GM12878 (cell line): ENCODE data around the gene SLC12A5. TPM values are rescaled to one million over a fixed set of nuclear protein-coding genes. Genes with fewer than 3 reads are reported as not detected.

Experiments
- ATAC-seq: fragments of 200-7000 bp; cut with Tn5 transposase; 3 replicates; pipeline ENCODE4 v1.9.1; 2020; ENCODE audit warnings: mild to moderate bottlenecking, moderate library complexity
- BruUV-seq: library from RNA; stranded (reverse); fragments of 400-500 nt; replicated peaks from 2 replicates; lab custom pipeline; 2021; lab: Mats Ljungman, UMichigan
- CTCF ChIA-PET: fragments of 300-600 bp; sonication (Branson Sonifier 250); formaldehyde crosslinking; extraction: SDS; loops from one replicate; lab custom pipeline; 2021; ENCODE audit warnings: inconsistent platforms; lab: Yijun Ruan, JAX
- POLR2A ChIA-PET: fragments of 350-600 bp; formaldehyde crosslinking; extraction: SDS; loops from one replicate; lab custom pipeline; 2021; ENCODE audit warnings: inconsistent platforms; lab: Charles Lee
- RAD21 ChIA-PET: fragments of 300-600 bp; sonication (Branson Sonifier 250); formaldehyde crosslinking; loops from one replicate; lab custom pipeline; 2023; ENCODE audit warnings: antibody characterized with exemption; ENCODE audit not compliant: unreplicated experiment; lab: Charles Lee
- SMC1A ChIA-PET: fragments of 300-600 bp; sonication (Branson Sonifier 250); formaldehyde crosslinking; loops from one replicate; lab custom pipeline; 2023; ENCODE audit not compliant: unreplicated experiment, uncharacterized antibody; lab: Charles Lee
- DNase-seq: peaks from one replicate; pipeline ENCODE4 v3.0.0-alpha.2; 2011; ENCODE audit warnings: low read depth, low spot score
- FAIRE-seq: peaks from 3 replicates; lab custom pipeline; 2011; peaks lifted over from hg19 to GRCh38; lab: Jason Lieb, UNC
- H2AFZ ChIP-seq: 2 replicates; pipeline ENCODE4 v1.6.0; 2011; ENCODE audit warnings: low read depth, low read length, control low read depth; ENCODE audit not compliant: control insufficient read depth
- H3K27ac ChIP-seq: 2 replicates; pipeline ENCODE4 v1.5.1; 2011; ENCODE audit warnings: control low read depth; ENCODE audit not compliant: control insufficient read depth, insufficient read depth
- H3K27me3 ChIP-seq, 2 experiments: replicated peaks in 1 of 2; 2 replicates each; pipeline versions ENCODE4 v1.6.0 to v1.6.1; 2011; ENCODE audit warnings: low read length in 1 of 2; ENCODE audit not compliant: control insufficient read depth in 2 of 2, insufficient read depth in 2 of 2
- H3K36me3 ChIP-seq, 2 experiments: 2 replicates each; pipeline ENCODE4 v1.5.1; 2011; ENCODE audit warnings: low read length in 1 of 2; ENCODE audit not compliant: control insufficient read depth in 2 of 2, insufficient read depth in 2 of 2
- H3K4me1 ChIP-seq: 2 replicates; pipeline ENCODE4 v1.6.1; 2011; ENCODE audit warnings: mild to moderate bottlenecking, low read length, moderate library complexity, mixed read lengths; ENCODE audit not compliant: control insufficient read depth, insufficient read depth
- H3K4me2 ChIP-seq: 2 replicates; pipeline ENCODE4 v1.6.0; 2011; ENCODE audit warnings: control low read depth; ENCODE audit not compliant: control insufficient read depth, insufficient read depth
- H3K4me3 ChIP-seq: fragments of 200-600 bp; sonication (generic); 2 replicates; pipeline ENCODE4 v1.5.1; 2016
- H3K79me2 ChIP-seq: 2 replicates; pipeline ENCODE4 v1.6.0; 2011; ENCODE audit warnings: low read length; ENCODE audit not compliant: control insufficient read depth, insufficient read depth
- H3K9ac ChIP-seq: 2 replicates; pipeline ENCODE4 v1.8.0; 2011; ENCODE audit warnings: low read length, control low read depth, mixed read lengths; ENCODE audit not compliant: control insufficient read depth, insufficient read depth
- H3K9me3 ChIP-seq: replicated peaks from 3 replicates; pipeline ENCODE4 v1.5.1; 2011; ENCODE audit warnings: mild to moderate bottlenecking, low read length; ENCODE audit not compliant: control insufficient read depth, insufficient read depth
- H4K20me1 ChIP-seq: 2 replicates; pipeline ENCODE4 v1.6.0; 2011; ENCODE audit not compliant: control insufficient read depth, insufficient read depth
- ASH2L ChIP-seq: fragments of 300-600, 200-600 bp; sonication (generic); IDR thresholded peaks from 2 replicates; pipeline ENCODE4 v1.6.1; 2017; ENCODE audit warnings: low read depth, mild to moderate bottlenecking, borderline replicate concordance
- ATF7 ChIP-seq: fragments of 450-650 bp; IDR thresholded peaks from 2 replicates; pipeline ENCODE4 v1.6.1; 2016; ENCODE audit warnings: low read depth, mild to moderate bottlenecking
- BHLHE40 ChIP-seq, 2 experiments: fragments of 450-650 bp in 1 of 2; IDR thresholded peaks; 2 replicates each; pipeline ENCODE4 v1.6.1; 2011 to 2017; ENCODE audit warnings: low read depth in 2 of 2, borderline replicate concordance in 1 of 2, improper control_type of control experiment in 1 of 2, low read length in 1 of 2, mild to moderate bottlenecking in 1 of 2
- CBX3 ChIP-seq: fragments of 200-600 bp; sonication (generic); IDR thresholded peaks from 2 replicates; pipeline ENCODE4 v1.6.1; 2016; ENCODE audit warnings: low read depth, borderline replicate concordance
- ELK1 ChIP-seq: IDR thresholded peaks from 2 replicates; pipeline ENCODE4 v1.6.1; 2012; ENCODE audit warnings: low read depth, low read length, improper control_type of control experiment
- ETV6 ChIP-seq, 2 experiments: fragments of 450-650 bp in 1 of 2; IDR thresholded peaks in 1 of 2; conservative IDR thresholded peaks in 1 of 2; 2 replicates each; pipeline ENCODE4 v1.6.1; 2014; ENCODE audit warnings: antibody characterized with exemption in 1 of 2, borderline replicate concordance in 1 of 2, low read depth in 1 of 2, mild to moderate bottlenecking in 1 of 2, moderate library complexity in 1 of 2
- FOS ChIP-seq: IDR thresholded peaks from 3 replicates; pipeline ENCODE4 v1.6.1; 2011; ENCODE audit warnings: borderline replicate concordance; ENCODE audit not compliant: insufficient read length; ENCODE audit errors: extremely low read depth
- HCFC1 ChIP-seq: fragments of 150-350 bp; IDR thresholded peaks from 2 replicates; pipeline ENCODE4 v1.6.1; 2014; ENCODE audit warnings: low read length
- IKZF1 ChIP-seq: fragments of 450-650 bp; conservative IDR thresholded peaks from 2 replicates; pipeline ENCODE4 v1.6.1; 2017; ENCODE audit warnings: antibody characterized with exemption, mild to moderate bottlenecking
- IRF4 ChIP-seq: IDR thresholded peaks from 2 replicates; pipeline ENCODE4 v1.6.1; 2011; ENCODE audit warnings: low read depth, low read length
- MTA2 ChIP-seq: fragments of 450-650 bp; IDR thresholded peaks from 2 replicates; pipeline ENCODE4 v1.6.1; 2016; ENCODE audit warnings: low read depth, mild to moderate bottlenecking, moderate library complexity
- MXI1 ChIP-seq: fragments of 150-350 bp; IDR thresholded peaks from 2 replicates; pipeline ENCODE4 v1.6.1; 2011; ENCODE audit warnings: low read depth, mild to moderate bottlenecking, inconsistent platforms, low read length, improper control_type of control experiment
- RAD21 ChIP-seq: IDR thresholded peaks from 2 replicates; pipeline ENCODE4 v1.6.1; 2011; ENCODE audit warnings: mild to moderate bottlenecking, low read depth, low read length, moderate library complexity; ENCODE audit not compliant: insufficient read depth
- SP1 ChIP-seq: IDR thresholded peaks from one replicate; pipeline ENCODE4 v1.6.1; 2011; ENCODE audit warnings: low read depth, low read length
- STAT1 ChIP-seq: fragments of 450-650 bp; conservative IDR thresholded peaks from 2 replicates; pipeline ENCODE4 v1.6.1; 2014; ENCODE audit warnings: antibody characterized with exemption, mild to moderate bottlenecking
- ZNF24 ChIP-seq: fragments of 450-650 bp; IDR thresholded peaks from 2 replicates; pipeline ENCODE4 v1.6.1; 2017; ENCODE audit warnings: antibody characterized with exemption, mild to moderate bottlenecking
- WGBS: methylation state at CpG from one replicate; pipeline ENCODE4 v1.1.6; 2016; ENCODE audit warnings: low lambda C conversion rate; ENCODE audit not compliant: insufficient replicate concordance, insufficient coverage; ENCODE audit errors: missing lambda C conversion rate; 5-methylcytosine and 5-hydroxymethylcytosine counted together
- in situ Hi-C: fragments of 300-500 bp; cut with MboI; formaldehyde crosslinking; loops from 9 replicates; pipeline ENCODE4 v1.14.3; 2018; ENCODE audit warnings: mixed read lengths
- intact Hi-C: fragments of 100-400 bp; cut with micrococcal nuclease; formaldehyde crosslinking; loops from one replicate; pipeline ENCODE4 v1.14.2; 2022; ENCODE audit not compliant: unreplicated experiment
- polyA plus RNA-seq, 11 experiments: library from polyadenylated mRNA; depleted of rRNA in 4 of 11; unstranded in 6 of 11; stranded (reverse) in 5 of 11; fragments of >200 nt; fragmentation: Nextera tagmentation in 4 of 11; fragmentation: Illumina TruSeq in 1 of 11; extraction: Ambion mirVana in 4 of 11; extraction: Trizol in 1 of 11; gene quantifications; 1 replicate in 1 of 11; 2 replicates in 10 of 11; pipeline versions ENCODE4 v1.2.1 to v1.2.3, GENCODE V29; 2011 to 2016; ENCODE audit warnings: inconsistent platforms in 2 of 11, missing spikeins in 2 of 11, low read depth in 1 of 11
- total RNA-seq, 4 experiments: library from RNA; depleted of rRNA in 3 of 4; stranded (reverse); fragments of >200 nt in 3 of 4; fragmentation: Illumina TruSeq in 1 of 4; extraction: Trizol in 1 of 4; gene quantifications; 2 replicates each; pipeline versions ENCODE4 v1.2.1 to v1.2.3, GENCODE V29; 2013 to 2021
- TF ChIP-seq, protein P1 (sequence below): IDR thresholded peaks from 2 replicates; pipeline ENCODE4 v1.6.1; 2011; ENCODE audit warnings: borderline replicate concordance, low read depth, mild to moderate bottlenecking, moderate library complexity, low read length; ENCODE audit not compliant: insufficient read depth, poor library complexity, severe bottlenecking
- TF ChIP-seq, protein P2 (sequence below): fragments of 450-650 bp; IDR thresholded peaks from 2 replicates; pipeline ENCODE4 v1.6.1; 2018; ENCODE audit warnings: borderline replicate concordance, mild to moderate bottlenecking; ENCODE audit not compliant: partially characterized antibody

The SLC12A5 gene
- total and polyA plus RNA-seq, 10 of the 15 experiments (the other 5 are each of a cell fraction or from before 2014, with no cell fraction given): 0.26 to 2.7 (median 1.2) TPM

DNA sequence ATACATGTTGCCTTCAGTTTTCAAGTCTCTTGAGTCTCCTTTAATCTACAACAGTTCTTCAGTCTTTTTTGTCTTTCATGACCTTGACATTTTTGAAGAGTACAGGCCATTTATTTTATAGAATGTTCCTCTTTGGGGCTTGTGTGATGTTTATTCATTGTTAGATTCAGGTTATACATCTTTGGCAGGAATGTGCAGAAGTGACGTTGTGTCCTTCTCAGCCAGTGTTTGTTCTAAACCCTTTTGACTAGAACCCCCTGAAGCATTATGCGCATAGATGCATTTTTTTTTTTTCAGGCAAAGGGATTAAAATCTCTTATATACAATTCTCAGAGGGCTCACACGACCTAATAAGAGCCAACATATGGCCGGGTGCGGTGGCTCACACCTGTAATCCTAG is 72.0 kb downstream of the SLC12A5 start:
- Histone ChIP-seq H3K27ac (no peak overlapping the region), H3K79me2 (no peaks in the 10 kb centered on the region), H3K4me3 (no peak overlapping the region), H3K27me3 (no peaks in the 10 kb centered on the region; a peak in 1 of 4 replicates), H3K9me3 (no peaks in the 10 kb centered on the region; the same call in 2 of the 3 replicates), H3K4me2 (no peak overlapping the region), H2AFZ (no peak overlapping the region), H3K4me1 (peaks cover 9% of the 10 kb centered on the region; the same call in 1 of the 2 replicates), H4K20me1 (no peaks in the 10 kb centered on the region), H3K36me3 (no peaks in the 10 kb centered on the region), H3K9ac (no peak overlapping the region)
- no peak for ATAC-seq
- ChIA-PET SMC1A (interaction anchor here (2.8 to 2.9 kb wide), 2 partner anchors 18 to 29 kb away, joined by 9 to 11 read pairs; partner anchors contain the start of gene CD40), RAD21 (no interaction called here), CTCF (interaction anchor here (1.1 to 1.8 kb wide), 2 partner anchors 36 to 51 kb away, joined by 5 to 8 read pairs; no protein-coding TSS in a partner anchor), POLR2A (no interaction called here)
- BruUV-seq: no TSS peak
- in situ Hi-C loops (no loop called here), intact Hi-C loops (no loop called here)
- WGBS: 70% methylated on average over 5 of the region's 5 CpGs
- DNase-seq: no peak
- no peak for FAIRE-seq
- TF ChIP-seq SP1: no peak
- no peak for TF ChIP-seq ATF7
- TF ChIP-seq, protein P1, sequence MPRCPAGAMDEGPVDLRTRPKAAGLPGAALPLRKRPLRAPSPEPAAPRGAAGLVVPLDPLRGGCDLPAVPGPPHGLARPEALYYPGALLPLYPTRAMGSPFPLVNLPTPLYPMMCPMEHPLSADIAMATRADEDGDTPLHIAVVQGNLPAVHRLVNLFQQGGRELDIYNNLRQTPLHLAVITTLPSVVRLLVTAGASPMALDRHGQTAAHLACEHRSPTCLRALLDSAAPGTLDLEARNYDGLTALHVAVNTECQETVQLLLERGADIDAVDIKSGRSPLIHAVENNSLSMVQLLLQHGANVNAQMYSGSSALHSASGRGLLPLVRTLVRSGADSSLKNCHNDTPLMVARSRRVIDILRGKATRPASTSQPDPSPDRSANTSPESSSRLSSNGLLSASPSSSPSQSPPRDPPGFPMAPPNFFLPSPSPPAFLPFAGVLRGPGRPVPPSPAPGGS: no peak
- no peak for TF ChIP-seq MTA2
- no peak for TF ChIP-seq FOS
- no peak for TF ChIP-seq ETV6 (conservative IDR thresholded peaks at IDR 0.05 in 1 of 2, IDR thresholded peaks at IDR 0.05 in 1 of 2; ENCODE audit: borderline replicate concordance in 1 of 2, low read depth in 1 of 2)
- TF ChIP-seq ASH2L: no peak
- TF ChIP-seq ELK1: no peak
- no peak for TF ChIP-seq STAT1
- TF ChIP-seq IRF4: no peak
- TF ChIP-seq CBX3: no peak
- no peak for TF ChIP-seq IKZF1
- TF ChIP-seq HCFC1: no peak
- no peak for TF ChIP-seq ZNF24
- TF ChIP-seq, protein P2, sequence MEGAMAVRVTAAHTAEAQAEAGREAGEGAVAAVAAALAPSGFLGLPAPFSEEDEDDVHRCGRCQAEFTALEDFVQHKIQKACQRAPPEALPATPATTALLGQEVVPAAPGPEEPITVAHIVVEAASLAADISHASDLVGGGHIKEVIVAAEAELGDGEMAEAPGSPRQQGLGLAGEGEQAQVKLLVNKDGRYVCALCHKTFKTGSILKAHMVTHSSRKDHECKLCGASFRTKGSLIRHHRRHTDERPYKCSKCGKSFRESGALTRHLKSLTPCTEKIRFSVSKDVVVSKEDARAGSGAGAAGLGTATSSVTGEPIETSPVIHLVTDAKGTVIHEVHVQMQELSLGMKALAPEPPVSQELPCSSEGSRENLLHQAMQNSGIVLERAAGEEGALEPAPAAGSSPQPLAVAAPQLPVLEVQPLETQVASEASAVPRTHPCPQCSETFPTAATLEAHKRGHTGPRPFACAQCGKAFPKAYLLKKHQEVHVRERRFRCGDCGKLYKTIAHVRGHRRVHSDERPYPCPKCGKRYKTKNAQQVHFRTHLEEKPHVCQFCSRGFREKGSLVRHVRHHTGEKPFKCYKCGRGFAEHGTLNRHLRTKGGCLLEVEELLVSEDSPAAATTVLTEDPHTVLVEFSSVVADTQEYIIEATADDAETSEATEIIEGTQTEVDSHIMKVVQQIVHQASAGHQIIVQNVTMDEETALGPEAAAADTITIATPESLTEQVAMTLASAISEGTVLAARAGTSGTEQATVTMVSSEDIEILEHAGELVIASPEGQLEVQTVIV: no peak
- TF ChIP-seq RAD21: no peak
- no peak for TF ChIP-seq MXI1
- no peak for TF ChIP-seq BHLHE40 (IDR thresholded peaks at IDR 0.05; ENCODE audit: borderline replicate concordance in 1 of 2, low read depth in 2 of 2, low read length in 1 of 2)
